OCI-LY7 (cell line): Measurements from ENCODE around the gene GOSR1. TPM values are rescaled to one million over a fixed set of nuclear protein-coding genes. Genes with fewer than 3 reads are reported as not detected.
"Not testable (repeated sequence)": the region's sequence is repeated elsewhere in the genome, so short reads cannot be mapped to it uniquely, and the experiment has no call there.

ENCODE experiments used
- BruUV-seq: library from RNA; stranded (reverse); fragments of 400-500 nt; replicated peaks from 2 replicates; lab custom pipeline; 2021; lab: Mats Ljungman, UMichigan
- CTCF ChIA-PET: fragments of 300-600 bp; sonication (Branson Sonifier 250); formaldehyde crosslinking; loops from one replicate; lab custom pipeline; 2022; ENCODE audit warnings: antibody characterized with exemption; ENCODE audit not compliant: unreplicated experiment; lab: Charles Lee
- POLR2A ChIA-PET: fragments of 300-600 bp; sonication (Branson Sonifier 250); formaldehyde crosslinking; loops from one replicate; lab custom pipeline; 2022; ENCODE audit warnings: antibody characterized with exemption; lab: Charles Lee
- DNase-seq: peaks from one replicate; pipeline ENCODE4 v3.0.0-alpha.2; 2015; ENCODE audit warnings: low spot score
- H2AFZ ChIP-seq: fragments of 200-600 bp; sonication (generic), shearing (Covaris generic); 2 replicates; pipeline ENCODE4 v1.6.1; 2014; ENCODE audit warnings: mild to moderate bottlenecking, antibody characterized with exemption, low read length, moderate library complexity
- H3K27ac ChIP-seq: fragments of 200-600 bp; sonication (generic); 2 replicates; pipeline ENCODE4 v1.5.1; 2014; ENCODE audit warnings: mixed run types, low read depth, mild to moderate bottlenecking, moderate library complexity, low read length, inconsistent platforms; ENCODE audit not compliant: poor library complexity, severe bottlenecking
- H3K36me3 ChIP-seq: fragments of 200-600 bp; sonication (generic); 2 replicates; pipeline ENCODE4 v1.6.1; 2014; ENCODE audit warnings: mild to moderate bottlenecking, antibody characterized with exemption, low read length, moderate library complexity, mixed read lengths; ENCODE audit not compliant: insufficient read depth
- H3K4me1 ChIP-seq: fragments of 200-600 bp; sonication (generic); 2 replicates; pipeline ENCODE4 v1.5.1; 2014; ENCODE audit warnings: mild to moderate bottlenecking, low read length; ENCODE audit not compliant: insufficient read depth, poor library complexity, severe bottlenecking
- H3K4me2 ChIP-seq: fragments of 200-600 bp; sonication (generic); 2 replicates; pipeline ENCODE4 v1.6.1; 2014; ENCODE audit warnings: mild to moderate bottlenecking, low read length
- H3K4me3 ChIP-seq: fragments of 200-600 bp; sonication (generic); 2 replicates; pipeline ENCODE4 v1.5.1; 2014; ENCODE audit warnings: mild to moderate bottlenecking, low read depth, low read length; ENCODE audit not compliant: poor library complexity, severe bottlenecking
- H3K79me2 ChIP-seq: fragments of 200-600 bp; sonication (generic); 2 replicates; pipeline ENCODE4 v1.6.1; 2016; ENCODE audit warnings: low read depth, mild to moderate bottlenecking, low read length, moderate library complexity, mixed read lengths; ENCODE audit not compliant: insufficient read depth
- H3K9me2 ChIP-seq: fragments of 200-600 bp; sonication (generic); 2 replicates; pipeline ENCODE4 v1.6.1; 2016; ENCODE audit warnings: mild to moderate bottlenecking, low read length, mixed read lengths; ENCODE audit not compliant: insufficient read depth
- H3K9me3 ChIP-seq: fragments of 200-600 bp; sonication (generic); 2 replicates; pipeline ENCODE4 v1.6.1; 2014; ENCODE audit warnings: mild to moderate bottlenecking, mixed run types, low read length, mixed read lengths
- H4K20me1 ChIP-seq: fragments of 200-600 bp; sonication (generic); 2 replicates; pipeline ENCODE4 v1.6.1; 2014; ENCODE audit warnings: mild to moderate bottlenecking, antibody characterized with exemption, low read length, moderate library complexity, mixed read lengths; ENCODE audit not compliant: insufficient read depth
- CTCF ChIP-seq: fragments of 200-600 bp; sonication (generic); conservative IDR thresholded peaks from 2 replicates; pipeline ENCODE4 v1.5.1; 2014; ENCODE audit warnings: mild to moderate bottlenecking, antibody characterized with exemption, low read length, moderate library complexity, mixed read lengths
- EZH2phosphoT487 ChIP-seq: fragments of 200-600 bp; sonication (generic); IDR thresholded peaks from 2 replicates; pipeline ENCODE4 v1.6.1; 2018; ENCODE audit warnings: low read depth, borderline replicate concordance, mild to moderate bottlenecking, mixed run types, antibody characterized with exemption, low read length, moderate library complexity, mixed read lengths
- intact Hi-C: fragments of 100-400 bp; cut with micrococcal nuclease; formaldehyde crosslinking; loops from one replicate; pipeline ENCODE4 v1.10.0; 2022; ENCODE audit not compliant: unreplicated experiment
- total RNA-seq, 2 experiments: library from RNA; depleted of rRNA in 1 of 2; stranded (reverse); fragments of >200 nt in 1 of 2; shearing (Covaris generic) in 1 of 2; gene quantifications; 2 replicates each; pipeline ENCODE4 v1.2.3, GENCODE V29; 2014 to 2022

The GOSR1 gene
- total RNA-seq, 2 experiments from 2014 or later: 15.9 to 49.8 TPM

GRCh38 chr17:30559656-30560055, 82.4 kb downstream of the GOSR1 start:
- Histone ChIP-seq H3K36me3 (no peaks in the 10 kb centered on the region), H2AFZ (no peak overlapping the region), H3K4me1 (peaks cover 5% of the 10 kb centered on the region), H4K20me1 (no peaks in the 10 kb centered on the region), H3K9me2 (no peaks in the 10 kb centered on the region), H3K4me2 (no peak overlapping the region), H3K27ac (no peak overlapping the region), H3K9me3 (no peaks in the 10 kb centered on the region), H3K79me2 (no peaks in the 10 kb centered on the region), H3K4me3 (no peak overlapping the region)
- intact Hi-C loops: loop anchor here (10.0 kb wide), 1 partner anchor 215 kb away; no protein-coding TSS in a partner anchor
- POLR2A ChIA-PET: no interaction called here
- CTCF ChIA-PET: no interaction called here
- TF ChIP-seq EZH2phosphoT487 (no peak), CTCF (no peak)
- DNase-seq: no peak
- no TSS peak for BruUV-seq

GRCh38 chr17:30560117-30561026, 83.2 kb downstream of the GOSR1 start:
- intact Hi-C loops, H3K27ac ChIP-seq, H3K4me2 ChIP-seq, H3K9me3 ChIP-seq, H3K4me3 ChIP-seq, POLR2A ChIA-PET, BruUV-seq, DNase-seq, CTCF ChIA-PET, H3K4me1 ChIP-seq, H3K9me2 ChIP-seq, H3K79me2 ChIP-seq, H3K36me3 ChIP-seq, H4K20me1 ChIP-seq, H2AFZ ChIP-seq: not testable (repeated sequence)

GRCh38 chr17:30561766-30562165, 84.6 kb downstream of the GOSR1 start:
- H3K79me2 ChIP-seq, H4K20me1 ChIP-seq, H3K4me3 ChIP-seq, POLR2A ChIA-PET, H2AFZ ChIP-seq, BruUV-seq, H3K36me3 ChIP-seq, H3K4me1 ChIP-seq, H3K9me2 ChIP-seq, intact Hi-C loops, DNase-seq, H3K9me3 ChIP-seq, H3K4me2 ChIP-seq, CTCF ChIA-PET, H3K27ac ChIP-seq: not testable (repeated sequence)

GRCh38 chr17:30563131-30563904, 86.1 kb downstream of the GOSR1 start:
- H4K20me1 ChIP-seq, H3K4me1 ChIP-seq, DNase-seq, H2AFZ ChIP-seq, H3K4me3 ChIP-seq, CTCF ChIA-PET, H3K27ac ChIP-seq, H3K9me3 ChIP-seq, H3K9me2 ChIP-seq, BruUV-seq, H3K4me2 ChIP-seq, H3K36me3 ChIP-seq, intact Hi-C loops, H3K79me2 ChIP-seq, POLR2A ChIA-PET: not testable (repeated sequence)

GRCh38 chr17:30563905-30564390, 86.7 kb downstream of the GOSR1 start:
- H2AFZ ChIP-seq, POLR2A ChIA-PET, H3K4me1 ChIP-seq, DNase-seq, H3K36me3 ChIP-seq, H3K4me3 ChIP-seq, intact Hi-C loops, BruUV-seq, H3K9me2 ChIP-seq, H3K79me2 ChIP-seq, CTCF ChIA-PET, H3K27ac ChIP-seq, H4K20me1 ChIP-seq, H3K9me3 ChIP-seq, H3K4me2 ChIP-seq: not testable (repeated sequence)
